ENCODE measurements around the gene EFHD2. TPM values are rescaled to one million over a fixed set of nuclear protein-coding genes. Genes with fewer than 3 reads are reported as not detected.

Gene EFHD2
- total RNA-seq, 2 donors from 2014 or later: 56.7 to 78.6 TPM

DNA sequence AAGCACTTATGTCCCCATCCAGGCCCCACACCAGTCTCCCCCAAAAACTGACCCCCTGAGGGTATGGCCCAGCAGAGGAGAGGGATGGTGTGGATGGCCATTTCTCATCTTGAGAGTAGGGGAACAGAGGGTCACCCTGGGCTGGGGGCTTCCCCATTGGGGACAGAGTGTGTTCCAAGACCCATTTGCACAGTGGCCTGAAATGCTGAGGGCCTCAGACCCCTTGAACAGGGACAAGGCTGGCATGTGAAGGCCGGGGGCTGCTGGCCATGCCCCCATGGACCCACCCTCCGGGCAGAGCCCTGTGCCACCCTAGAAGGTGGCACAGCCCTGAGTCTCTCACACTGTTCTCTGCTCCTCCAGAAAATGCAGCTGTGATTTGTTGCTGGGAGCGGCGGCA lies 36.5 kb downstream of the EFHD2 start:
- Histone ChIP-seq H3K4me3 (no peak overlapping the region), H3K27ac (peak overlapping the region in 3 of 4 donors; percentile 44 to 53 (median 49)), H3K4me1 (peaks cover 39% of the 10 kb centered on the region), H3K36me3 (replicated peaks in 1 of 2; ENCODE audit: insufficient read depth in 1 of 2, low read depth in 2 of 2) (peaks cover 0 to 7% of the 10 kb centered on the region in 2 donors), H3K9me3 (no peaks in the 10 kb centered on the region), H3K27me3 (no peaks in the 10 kb centered on the region)
- TF ChIP-seq, protein P1, sequence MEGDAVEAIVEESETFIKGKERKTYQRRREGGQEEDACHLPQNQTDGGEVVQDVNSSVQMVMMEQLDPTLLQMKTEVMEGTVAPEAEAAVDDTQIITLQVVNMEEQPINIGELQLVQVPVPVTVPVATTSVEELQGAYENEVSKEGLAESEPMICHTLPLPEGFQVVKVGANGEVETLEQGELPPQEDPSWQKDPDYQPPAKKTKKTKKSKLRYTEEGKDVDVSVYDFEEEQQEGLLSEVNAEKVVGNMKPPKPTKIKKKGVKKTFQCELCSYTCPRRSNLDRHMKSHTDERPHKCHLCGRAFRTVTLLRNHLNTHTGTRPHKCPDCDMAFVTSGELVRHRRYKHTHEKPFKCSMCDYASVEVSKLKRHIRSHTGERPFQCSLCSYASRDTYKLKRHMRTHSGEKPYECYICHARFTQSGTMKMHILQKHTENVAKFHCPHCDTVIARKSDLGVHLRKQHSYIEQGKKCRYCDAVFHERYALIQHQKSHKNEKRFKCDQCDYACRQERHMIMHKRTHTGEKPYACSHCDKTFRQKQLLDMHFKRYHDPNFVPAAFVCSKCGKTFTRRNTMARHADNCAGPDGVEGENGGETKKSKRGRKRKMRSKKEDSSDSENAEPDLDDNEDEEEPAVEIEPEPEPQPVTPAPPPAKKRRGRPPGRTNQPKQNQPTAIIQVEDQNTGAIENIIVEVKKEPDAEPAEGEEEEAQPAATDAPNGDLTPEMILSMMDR (IDR thresholded peaks at IDR 0.05): no peak
- no peak for TF ChIP-seq POLR2A (IDR thresholded peaks at IDR 0.05)
- no peak for ATAC-seq
- 82 to 94% methylated on average over 2 to 4 of the region's 4 CpGs for WGBS, 2 donors
- no peak for DNase-seq
- intact Hi-C loops (cut with DNase I): no loop called here

- H3K27ac ChIP-seq: peak overlapping the region; percentile 67 to 89 (median 85)
- WGBS, 2 donors: 36 to 50% methylated on average over 3 of the region's 3 CpGs
- ATAC-seq (no peak), DNase-seq (peak in 1 of 4 donors; percentile 54)
- no peak for TF ChIP-seq POLR2A (IDR thresholded peaks at IDR 0.05)
- TF ChIP-seq, protein P1 (IDR thresholded peaks at IDR 0.05): no peak
- H3K27me3 ChIP-seq: no peaks in the 10 kb centered on the region
- no peak overlapping the region for H3K4me3 ChIP-seq
- peaks cover 44% of the 10 kb centered on the region for H3K4me1 ChIP-seq
- intact Hi-C loops (cut with DNase I): no loop called here
- peaks cover 0 to 7% of the 10 kb centered on the region in 2 donors for H3K36me3 ChIP-seq (replicated peaks in 1 of 2; ENCODE audit: insufficient read depth in 1 of 2, low read depth in 2 of 2)
- H3K9me3 ChIP-seq: no peaks in the 10 kb centered on the region
These were observed 39.3 kb downstream of the EFHD2 start for GRCh38 chr1:15448877-15449462.

DNA sequence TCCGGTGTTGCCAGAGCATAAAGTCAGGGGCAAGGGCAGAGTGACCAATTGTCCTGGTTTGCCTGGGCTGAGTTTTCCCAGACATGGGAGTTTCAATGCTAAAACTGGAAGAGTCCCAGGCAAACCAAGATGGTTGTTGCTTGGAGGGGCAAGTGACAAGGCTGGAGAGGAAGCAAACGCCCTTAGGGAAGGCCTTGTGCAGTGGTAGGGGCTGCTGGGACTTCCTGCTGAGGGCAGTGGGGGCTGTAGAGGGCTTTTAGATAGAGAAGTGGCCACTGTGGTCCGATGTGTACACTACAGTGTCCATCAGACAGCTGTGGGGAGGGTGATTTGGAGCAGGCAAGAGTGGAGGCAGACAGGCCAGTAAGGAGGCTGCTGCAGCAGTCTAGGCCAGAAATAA lies 39.9 kb downstream of the EFHD2 start:
- no peaks in the 10 kb centered on the region for H3K27me3 ChIP-seq
- peak overlapping the region; percentile 67 to 89 (median 85) for H3K27ac ChIP-seq

GRCh38 chr1:15451014-15451722 lies 41.5 kb downstream of the EFHD2 start:
- Histone ChIP-seq H3K27ac (peak overlapping the region; percentile 83 to 92 (median 88)), H3K36me3 (replicated peaks in 1 of 2; ENCODE audit: insufficient read depth in 1 of 2, low read depth in 2 of 2) (peaks cover 0 to 5% of the 10 kb centered on the region in 2 donors), H3K4me1 (peaks cover 54% of the 10 kb centered on the region), H3K27me3 (no peaks in the 10 kb centered on the region), H3K9me3 (no peaks in the 10 kb centered on the region), H3K4me3 (no peak overlapping the region)
- intact Hi-C loops (cut with DNase I): no loop called here
- WGBS, 2 donors: 34 to 38% methylated on average over 6 of the region's 6 CpGs
- DNase-seq (peak; percentile 54 to 74 (median 56)), ATAC-seq (peak; percentile 10)
- TF ChIP-seq, protein P1 (IDR thresholded peaks at IDR 0.05): no peak
- peak in 2 of 3 donors; percentile 58 to 70 for TF ChIP-seq POLR2A (IDR thresholded peaks at IDR 0.05)

More for the DNA sequence above, 39.9 kb downstream of the EFHD2 start:
- H3K4me3 ChIP-seq: no peak overlapping the region
- H3K36me3 ChIP-seq (replicated peaks in 1 of 2; ENCODE audit: insufficient read depth in 1 of 2, low read depth in 2 of 2): peaks cover 0 to 7% of the 10 kb centered on the region in 2 donors
- WGBS, 2 donors: 22 to 34% methylated on average over 3 of the region's 3 CpGs
- no peaks in the 10 kb centered on the region for H3K9me3 ChIP-seq
- intact Hi-C loops (cut with DNase I): no loop called here
- DNase-seq (peak; percentile 43 to 69 (median 56)), ATAC-seq (peak; percentile 11)
- TF ChIP-seq, protein P1 (IDR thresholded peaks at IDR 0.05): no peak
- TF ChIP-seq POLR2A (IDR thresholded peaks at IDR 0.05): peak in 2 of 3 donors; percentile 19 to 32
- H3K4me1 ChIP-seq: peaks cover 48% of the 10 kb centered on the region

Measured in body of pancreas (tissue), 4 donors.